HepG2 (cell line): ENCODE data around the gene ABCC10. TPM values are rescaled to one million over a fixed set of nuclear protein-coding genes. Genes with fewer than 3 reads are reported as not detected.

Source experiments
- AKAP8 ChIP-seq: sonication (generic); formaldehyde crosslinking; IDR thresholded peaks from 2 replicates; pipeline ENCODE4 v1.5.1; 2020; ENCODE audit warnings: mild to moderate bottlenecking, missing genetic modification reagents
- CBX5 ChIP-seq: sonication (generic); formaldehyde crosslinking; IDR thresholded peaks from 2 replicates; pipeline ENCODE4 v1.4.0; 2020; ENCODE audit warnings: missing genetic modification reagents, borderline replicate concordance
- CSRNP2 ChIP-seq: sonication (generic); formaldehyde crosslinking; conservative IDR thresholded peaks from 2 replicates; pipeline ENCODE4 v1.8.0; 2022; ENCODE audit warnings: low read depth, missing genetic modification reagents
- DNMT3B ChIP-seq: conservative IDR thresholded peaks from 2 replicates; pipeline ENCODE4 v1.6.1; 2016; ENCODE audit warnings: missing biosample characterization, control low read depth
- ELF3 ChIP-seq: IDR thresholded peaks from 2 replicates; pipeline ENCODE4 v1.6.1; 2016; ENCODE audit warnings: missing genetic modification reagents, missing compliant biosample characterization
- HDAC6 ChIP-seq: fragments of 200-600 bp; sonication (generic); IDR thresholded peaks from 2 replicates; pipeline ENCODE4 v1.7.0; 2017; ENCODE audit warnings: mild to moderate bottlenecking, antibody characterized with exemption, low read length, low read depth
- MAFG ChIP-seq: sonication (generic); formaldehyde crosslinking; IDR thresholded peaks from 2 replicates; pipeline ENCODE4 v1.5.1; 2020; ENCODE audit warnings: mild to moderate bottlenecking, missing genetic modification reagents
- MLXIP ChIP-seq: sonication (generic); formaldehyde crosslinking; IDR thresholded peaks from 2 replicates; pipeline ENCODE4 v1.9.0; 2021; ENCODE audit warnings: missing genetic modification reagents, borderline replicate concordance
- PITX1 ChIP-seq: sonication (generic); formaldehyde crosslinking; IDR thresholded peaks from 2 replicates; pipeline ENCODE4 v1.5.1; 2020; ENCODE audit warnings: mild to moderate bottlenecking, missing genetic modification reagents
- RELA ChIP-seq: sonication (generic); formaldehyde crosslinking; IDR thresholded peaks from 2 replicates; pipeline ENCODE4 v1.4.0; 2020; ENCODE audit warnings: missing genetic modification reagents
- SETDB1 ChIP-seq: sonication (generic); formaldehyde crosslinking; IDR thresholded peaks from 2 replicates; pipeline ENCODE4 v1.5.1; 2020; ENCODE audit warnings: missing genetic modification reagents, mild to moderate bottlenecking, borderline replicate concordance
- SRY ChIP-seq: sonication (generic); formaldehyde crosslinking; IDR thresholded peaks from 2 replicates; pipeline ENCODE4 v1.8.0; 2022; ENCODE audit warnings: mild to moderate bottlenecking, missing genetic modification reagents
- TARDBP ChIP-seq: sonication (generic); formaldehyde crosslinking; IDR thresholded peaks from 2 replicates; pipeline ENCODE4 v1.8.0; 2022; ENCODE audit warnings: mild to moderate bottlenecking, missing genetic modification reagents
- USF2 ChIP-seq, 2 experiments: sonication (generic) in 1 of 2; formaldehyde crosslinking in 1 of 2; IDR thresholded peaks; 2 replicates each; pipeline versions ENCODE4 v1.5.1 to v1.6.1; 2011 to 2020; ENCODE audit warnings: borderline replicate concordance in 1 of 2, low read depth in 1 of 2, low read length in 1 of 2, mild to moderate bottlenecking in 1 of 2, missing genetic modification reagents in 1 of 2, moderate library complexity in 1 of 2
- ZNF101 ChIP-seq: sonication (generic); formaldehyde crosslinking; IDR thresholded peaks from 2 replicates; pipeline ENCODE4 v1.4.0; 2020; ENCODE audit warnings: mild to moderate bottlenecking, low read depth, missing genetic modification reagents, borderline replicate concordance
- ZNF292 ChIP-seq: sonication (generic); formaldehyde crosslinking; IDR thresholded peaks from 2 replicates; pipeline ENCODE4 v1.8.1; 2022; ENCODE audit warnings: mild to moderate bottlenecking, low read depth, missing genetic modification reagents, borderline replicate concordance
- ZNF781 ChIP-seq: sonication (generic); formaldehyde crosslinking; IDR thresholded peaks from 2 replicates; pipeline ENCODE4 v1.5.1; 2020; ENCODE audit warnings: borderline replicate concordance, mild to moderate bottlenecking, missing genetic modification reagents; ENCODE audit errors: not compliant biosample characterization
- polyA plus RNA-seq, 8 experiments: library from polyadenylated mRNA; depleted of rRNA in 3 of 8; stranded (reverse) in 7 of 8; unstranded in 1 of 8; fragments of >200 nt; fragmentation: Illumina TruSeq in 4 of 8; extraction: Trizol in 4 of 8; gene quantifications; 2 replicates each; pipeline versions ENCODE4 v1.2.1 to v1.2.3, GENCODE V29; 2011 to 2016; ENCODE audit warnings: low read depth in 4 of 8, missing spikeins in 1 of 8, mixed read lengths in 1 of 8; ENCODE audit not compliant: insufficient read depth in 1 of 8
- total RNA-seq, 5 experiments: library from RNA; depleted of rRNA; stranded (reverse); fragments of >200 nt; fragmentation: Illumina TruSeq; extraction: Trizol; gene quantifications; 2 replicates each; pipeline ENCODE4 v1.2.3, GENCODE V29; 2016; ENCODE audit warnings: low read depth in 1 of 5
- TF ChIP-seq, protein P1 (sequence below): sonication (generic); formaldehyde crosslinking; IDR thresholded peaks from 2 replicates; pipeline ENCODE4 v1.4.0; 2020; ENCODE audit warnings: missing genetic modification reagents

ABCC10 gene
- total and polyA plus RNA-seq, 2 of the 13 experiments (the other 11 are each of a cell fraction or from before 2014, with no cell fraction given), result 16.0 to 24.3 TPM

DNA sequence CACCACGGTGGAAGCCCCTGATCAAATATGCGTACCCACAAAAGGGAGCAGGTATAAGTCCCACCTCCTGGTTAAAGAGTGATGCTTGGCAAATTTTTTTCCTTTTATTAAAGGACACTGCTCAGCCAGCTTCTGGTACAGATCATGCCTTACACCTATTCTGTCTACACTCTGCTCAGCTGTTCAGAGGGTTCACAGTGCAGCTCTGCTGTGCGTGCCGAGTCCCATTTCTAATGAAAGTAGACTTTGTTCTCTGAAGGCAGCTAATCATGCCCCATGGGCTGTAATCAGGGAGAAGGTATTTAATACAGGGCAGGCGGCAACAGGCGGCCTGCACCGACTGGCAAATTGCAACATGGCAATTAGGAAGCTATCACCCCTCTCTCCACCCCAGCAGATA, 66.5 kb downstream of the ABCC10 start (continued):
- TF ChIP-seq, protein P1, sequence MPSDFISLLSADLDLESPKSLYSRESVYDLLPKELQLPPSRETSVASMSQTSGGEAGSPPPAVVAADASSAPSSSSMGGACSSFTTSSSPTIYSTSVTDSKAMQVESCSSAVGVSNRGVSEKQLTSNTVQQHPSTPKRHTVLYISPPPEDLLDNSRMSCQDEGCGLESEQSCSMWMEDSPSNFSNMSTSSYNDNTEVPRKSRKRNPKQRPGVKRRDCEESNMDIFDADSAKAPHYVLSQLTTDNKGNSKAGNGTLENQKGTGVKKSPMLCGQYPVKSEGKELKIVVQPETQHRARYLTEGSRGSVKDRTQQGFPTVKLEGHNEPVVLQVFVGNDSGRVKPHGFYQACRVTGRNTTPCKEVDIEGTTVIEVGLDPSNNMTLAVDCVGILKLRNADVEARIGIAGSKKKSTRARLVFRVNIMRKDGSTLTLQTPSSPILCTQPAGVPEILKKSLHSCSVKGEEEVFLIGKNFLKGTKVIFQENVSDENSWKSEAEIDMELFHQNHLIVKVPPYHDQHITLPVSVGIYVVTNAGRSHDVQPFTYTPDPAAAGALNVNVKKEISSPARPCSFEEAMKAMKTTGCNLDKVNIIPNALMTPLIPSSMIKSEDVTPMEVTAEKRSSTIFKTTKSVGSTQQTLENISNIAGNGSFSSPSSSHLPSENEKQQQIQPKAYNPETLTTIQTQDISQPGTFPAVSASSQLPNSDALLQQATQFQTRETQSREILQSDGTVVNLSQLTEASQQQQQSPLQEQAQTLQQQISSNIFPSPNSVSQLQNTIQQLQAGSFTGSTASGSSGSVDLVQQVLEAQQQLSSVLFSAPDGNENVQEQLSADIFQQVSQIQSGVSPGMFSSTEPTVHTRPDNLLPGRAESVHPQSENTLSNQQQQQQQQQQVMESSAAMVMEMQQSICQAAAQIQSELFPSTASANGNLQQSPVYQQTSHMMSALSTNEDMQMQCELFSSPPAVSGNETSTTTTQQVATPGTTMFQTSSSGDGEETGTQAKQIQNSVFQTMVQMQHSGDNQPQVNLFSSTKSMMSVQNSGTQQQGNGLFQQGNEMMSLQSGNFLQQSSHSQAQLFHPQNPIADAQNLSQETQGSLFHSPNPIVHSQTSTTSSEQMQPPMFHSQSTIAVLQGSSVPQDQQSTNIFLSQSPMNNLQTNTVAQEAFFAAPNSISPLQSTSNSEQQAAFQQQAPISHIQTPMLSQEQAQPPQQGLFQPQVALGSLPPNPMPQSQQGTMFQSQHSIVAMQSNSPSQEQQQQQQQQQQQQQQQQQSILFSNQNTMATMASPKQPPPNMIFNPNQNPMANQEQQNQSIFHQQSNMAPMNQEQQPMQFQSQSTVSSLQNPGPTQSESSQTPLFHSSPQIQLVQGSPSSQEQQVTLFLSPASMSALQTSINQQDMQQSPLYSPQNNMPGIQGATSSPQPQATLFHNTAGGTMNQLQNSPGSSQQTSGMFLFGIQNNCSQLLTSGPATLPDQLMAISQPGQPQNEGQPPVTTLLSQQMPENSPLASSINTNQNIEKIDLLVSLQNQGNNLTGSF, result no peak
- TF ChIP-seq SETDB1 (CRISPR knock-in tag), result no peak
- TF ChIP-seq MLXIP (CRISPR knock-in tag), result no peak
- TF ChIP-seq HDAC6, result no peak
- peak; percentile 63; the same call in 1 of the 2 replicates for TF ChIP-seq ELF3 (CRISPR knock-in tag)
- no peak for TF ChIP-seq SRY (CRISPR knock-in tag)
- no peak for TF ChIP-seq CBX5 (CRISPR knock-in tag)
- TF ChIP-seq PITX1, result peak; percentile 58; the same call in 1 of the 2 replicates
- TF ChIP-seq ZNF101 (CRISPR knock-in tag), result no peak
- TF ChIP-seq ZNF292 (CRISPR knock-in tag), result peak; percentile 81; the same call in 1 of the 2 replicates
- no peak for TF ChIP-seq DNMT3B (CRISPR knock-in tag)
- peak; percentile 72 for TF ChIP-seq ZNF781 (CRISPR knock-in tag)
- no peak for TF ChIP-seq USF2 (IDR thresholded peaks at IDR 0.05; ENCODE audit: low read depth, low read length)
- TF ChIP-seq USF2 (CRISPR knock-in tag; IDR thresholded peaks at IDR 0.05; ENCODE audit: borderline replicate concordance), result no peak
- TF ChIP-seq RELA, result no peak
- TF ChIP-seq AKAP8, result no peak
- TF ChIP-seq CSRNP2 (CRISPR knock-in tag), result no peak
- TF ChIP-seq TARDBP (CRISPR knock-in tag), result peak; percentile 54; the same call in 1 of the 2 replicates
- no peak for TF ChIP-seq MAFG
